Measurements from ENCODE around the gene EPB41L4B.
"Not testable (repeated sequence)": the region's sequence is repeated elsewhere in the genome, so short reads cannot be mapped to it uniquely, and the experiment has no call there.

Gene EPB41L4B

GRCh38 chr9:109132567-109133021 lies 188.3 kb downstream of the EPB41L4B start:
- no peaks in the 10 kb centered on the region for H3K9me3 Mint-ChIP-seq
- H3K4me1 Mint-ChIP-seq = no peaks in the 10 kb centered on the region
- no peaks in the 10 kb centered on the region for H3K36me3 Mint-ChIP-seq (ENCODE audit: low read depth)
- no peaks in the 10 kb centered on the region for H3K27me3 Mint-ChIP-seq
- DNase-seq = no peak
- no peak overlapping the region for H3K27ac Mint-ChIP-seq
- no peak for ATAC-seq
- H3K4me3 Mint-ChIP-seq = no peak overlapping the region

- Mint-ChIP-seq H3K27me3 (no peaks in the 10 kb centered on the region), H3K27ac (no peak overlapping the region), H3K36me3 (ENCODE audit: low read depth) (no peaks in the 10 kb centered on the region), H3K9me3 (no peaks in the 10 kb centered on the region), H3K4me1 (no peaks in the 10 kb centered on the region), H3K4me3 (no peak overlapping the region)
- no peak for DNase-seq
- ATAC-seq = no peak
Observed at GRCh38 chr9:109129470-109130197, 191.2 kb downstream of the EPB41L4B start.

GRCh38 chr9:109126671-109127070 lies 194.2 kb downstream of the EPB41L4B start:
- not testable (repeated sequence) for ATAC-seq; H3K27ac Mint-ChIP-seq; H3K4me3 Mint-ChIP-seq; H3K9me3 Mint-ChIP-seq; H3K4me1 Mint-ChIP-seq; DNase-seq; H3K27me3 Mint-ChIP-seq; H3K36me3 Mint-ChIP-seq (ENCODE audit: low read depth)

- ATAC-seq = no peak
- DNase-seq = no peak
- H3K4me3 Mint-ChIP-seq = no peak overlapping the region
- no peaks in the 10 kb centered on the region for H3K36me3 Mint-ChIP-seq (ENCODE audit: low read depth)
- H3K27ac Mint-ChIP-seq = no peak overlapping the region
- no peaks in the 10 kb centered on the region for H3K9me3 Mint-ChIP-seq
- H3K4me1 Mint-ChIP-seq = peaks cover 11% of the 10 kb centered on the region
- H3K27me3 Mint-ChIP-seq = no peaks in the 10 kb centered on the region
Observed at GRCh38 chr9:109124121-109124520, 196.7 kb downstream of the EPB41L4B start.

GRCh38 chr9:109122726-109123621 lies 197.9 kb downstream of the EPB41L4B start:
- ATAC-seq = no peak
- no peaks in the 10 kb centered on the region for H3K27me3 Mint-ChIP-seq
- H3K4me1 Mint-ChIP-seq = peaks cover 17% of the 10 kb centered on the region
- no peak overlapping the region for H3K27ac Mint-ChIP-seq
- H3K36me3 Mint-ChIP-seq (ENCODE audit: low read depth) = peaks cover 1% of the 10 kb centered on the region
- no peak overlapping the region for H3K4me3 Mint-ChIP-seq
- DNase-seq = no peak
- H3K9me3 Mint-ChIP-seq = no peaks in the 10 kb centered on the region
